Retinal pigment epithelial cell (primary cell): ENCODE results near the gene PNMA6E.

Source experiments
- DNase-seq: peaks from one replicate; pipeline ENCODE4 v3.0.0-alpha.2; 2010; ENCODE audit warnings: low read depth
- H3K4me3 ChIP-seq: 2 replicates; pipeline ENCODE4 v1.5.1; 2011; ENCODE audit warnings: mild to moderate bottlenecking, low read length, control low read depth, moderate library complexity
- CTCF ChIP-seq: conservative IDR thresholded peaks from 2 replicates; pipeline ENCODE4 v1.5.1; 2011; ENCODE audit warnings: low read depth, low read length, control low read depth, inconsistent platforms

Gene PNMA6E

GRCh38 chrX:153347530-153347929 is 53.6 kb downstream of the PNMA6E start:
- no peak overlapping the region for H3K4me3 ChIP-seq
- DNase-seq, result no peak
- TF ChIP-seq CTCF, result no peak
